Activated CD4-positive, alpha-beta T cell treated with anti-CD3 and anti-CD28 coated beads for 24 hours (primary cell): ENCODE data around the gene GSN.

Experiments used
- DNase-seq, 2 donors: peaks; one replicate each; pipeline ENCODE4 v3.0.0-alpha.2; 2020; ENCODE audit warnings: low read depth in 2 of 2

Gene GSN

GRCh38 chr9:121323449-121324151 lies 55.6 kb downstream of the GSN start:
- DNase-seq: no peak

- no peak for DNase-seq
These were observed 56.4 kb downstream of the GSN start for GRCh38 chr9:121324316-121324715.

GRCh38 chr9:121324755-121325154 lies 56.8 kb downstream of the GSN start:
- DNase-seq: no peak

- no peak for DNase-seq
These were observed 57.4 kb downstream of the GSN start for GRCh38 chr9:121325387-121325786.

GRCh38 chr9:121326130-121326838 lies 58.3 kb downstream of the GSN start:
- no peak for DNase-seq

GRCh38 chr9:121326901-121327613 lies 59.1 kb downstream of the GSN start:
- DNase-seq: no peak

- no peak for DNase-seq
These were observed 60.5 kb downstream of the GSN start for GRCh38 chr9:121328476-121328875.

GRCh38 chr9:121328876-121329681 lies 61.1 kb downstream of the GSN start:
- DNase-seq: no peak

- no peak for DNase-seq
These were observed 63.6 kb downstream of the GSN start for GRCh38 chr9:121331549-121331948.

GRCh38 chr9:121331992-121332685 lies 64.2 kb downstream of the GSN start:
- DNase-seq: no peak

GRCh38 chr9:121333950-121334773 lies 66.2 kb downstream of the GSN start:
- no peak for DNase-seq

- no peak for DNase-seq
These were observed 68.7 kb downstream of the GSN start for GRCh38 chr9:121336665-121337064.

GRCh38 chr9:121339437-121339836 lies 71.5 kb downstream of the GSN start:
- no peak for DNase-seq

- DNase-seq: no peak
These were observed 72.9 kb downstream of the GSN start for GRCh38 chr9:121340676-121341392.

- DNase-seq: no peak
These were observed 76.2 kb downstream of the GSN start for GRCh38 chr9:121344184-121344583.

- DNase-seq: no peak
These were observed 77.1 kb downstream of the GSN start for GRCh38 chr9:121345070-121345469.

- no peak for DNase-seq
These were observed 80.3 kb downstream of the GSN start for GRCh38 chr9:121348221-121348620.

GRCh38 chr9:121349009-121349408 lies 81.0 kb downstream of the GSN start:
- no peak for DNase-seq

- no peak for DNase-seq
These were observed 82.1 kb downstream of the GSN start for GRCh38 chr9:121350036-121350435.
